ENCODE results near the gene JAZF1.

JAZF1 gene

GRCh38 chr7:28069807-28070206 is 110.8 kb downstream of the JAZF1 start:
- no peak for DNase-seq

- no peak for DNase-seq
These were observed 111.2 kb downstream of the JAZF1 start for GRCh38 chr7:28069388-28069787.

- no peak for DNase-seq
These were observed 111.8 kb downstream of the JAZF1 start for GRCh38 chr7:28068811-28069216.

- no peak for DNase-seq
These were observed 113.4 kb downstream of the JAZF1 start for GRCh38 chr7:28067171-28067570.

- no peak for DNase-seq
These were observed 114.8 kb downstream of the JAZF1 start for GRCh38 chr7:28065721-28066285.

GRCh38 chr7:28065308-28065707 is 115.3 kb downstream of the JAZF1 start:
- no peak for DNase-seq

- no peak for DNase-seq
These were observed 116.2 kb downstream of the JAZF1 start for GRCh38 chr7:28064437-28064836.

- DNase-seq = peak in 2 of 5 donors; percentile 13 to 41
These were observed 118.2 kb downstream of the JAZF1 start for GRCh38 chr7:28062197-28062991.

GRCh38 chr7:28061824-28062196 is 118.8 kb downstream of the JAZF1 start:
- no peak for DNase-seq

- no peak for DNase-seq
These were observed 120.1 kb downstream of the JAZF1 start for GRCh38 chr7:28060371-28060950.

GRCh38 chr7:28055161-28055544 is 125.4 kb downstream of the JAZF1 start:
- no peak for DNase-seq

GRCh38 chr7:28054531-28055160 is 125.9 kb downstream of the JAZF1 start:
- no peak for DNase-seq

- DNase-seq = no peak
These were observed 127.7 kb downstream of the JAZF1 start for GRCh38 chr7:28052933-28053332.

GRCh38 chr7:28048694-28049093 is 131.9 kb downstream of the JAZF1 start:
- DNase-seq = no peak

- DNase-seq = no peak
These were observed 134.6 kb downstream of the JAZF1 start for GRCh38 chr7:28046035-28046434.

GRCh38 chr7:28045592-28045991 is 135.0 kb downstream of the JAZF1 start:
- DNase-seq = no peak

- DNase-seq = no peak
These were observed 135.8 kb downstream of the JAZF1 start for GRCh38 chr7:28044825-28045224.

GRCh38 chr7:28042721-28043120 is 137.9 kb downstream of the JAZF1 start:
- peak in 1 of 5 donors; percentile 29 for DNase-seq

- DNase-seq = peak in 1 of 5 donors; percentile 40
These were observed 138.9 kb downstream of the JAZF1 start for GRCh38 chr7:28041508-28042314.

GRCh38 chr7:28038175-28038797 is 142.3 kb downstream of the JAZF1 start:
- DNase-seq = no peak

GRCh38 chr7:28037220-28038010 is 143.2 kb downstream of the JAZF1 start:
- DNase-seq = peak in 1 of 5 donors; percentile 84

Data from T-helper 1 cell (primary cell).